ENCODE results near the gene PRPF6. TPM values are rescaled to one million over a fixed set of nuclear protein-coding genes. Genes with fewer than 3 reads are reported as not detected.

PRPF6 gene
- total and polyA plus RNA-seq, 2 of the 13 experiments (the other 11 are each of a cell fraction or from before 2014, with no cell fraction given): 63.7 to 101 TPM

GRCh38 chr20:64040231-64041039 lies 59.5 kb downstream of the PRPF6 start (continued):
- no peak for TF ChIP-seq ZBTB2 (CRISPR knock-in tag; IDR thresholded peaks at IDR 0.05; ENCODE audit: low read depth)
- peak; percentile 15; the same call in 1 of the 2 replicates for TF ChIP-seq CREM (IDR thresholded peaks at IDR 0.05)
- TF ChIP-seq CREM (CRISPR knock-in tag; IDR thresholded peaks at IDR 0.05): no peak
- no peak; the same call in 1 of the 2 replicates for TF ChIP-seq PHF8 (CRISPR knock-in tag; IDR thresholded peaks at IDR 0.05)
- no peak for TF ChIP-seq SETDB1 (CRISPR knock-in tag; IDR thresholded peaks at IDR 0.05; ENCODE audit: borderline replicate concordance)
- TF ChIP-seq ZNF552 (CRISPR knock-in tag; IDR thresholded peaks at IDR 0.05; ENCODE audit: borderline replicate concordance): 0 out of 2 replicates have a peak, but pooled peaks have one; percentile 47
- TF ChIP-seq ARID4A (CRISPR knock-in tag; IDR thresholded peaks at IDR 0.05; ENCODE audit: borderline replicate concordance): 0 out of 2 replicates have a peak, but pooled peaks have one; percentile 45
- no peak; the same call in 1 of the 2 replicates for TF ChIP-seq ZBTB20 (CRISPR knock-in tag; IDR thresholded peaks at IDR 0.05; ENCODE audit: borderline replicate concordance, low read depth)
- no peak for TF ChIP-seq ZNF337 (CRISPR knock-in tag; IDR thresholded peaks at IDR 0.05; ENCODE audit: borderline replicate concordance, low read depth)
- no peak for TF ChIP-seq ZNF383 (CRISPR knock-in tag; IDR thresholded peaks at IDR 0.05; ENCODE audit: borderline replicate concordance)
- no peak for TF ChIP-seq ZFP62 (CRISPR knock-in tag; IDR thresholded peaks at IDR 0.05)
- peak; percentile 79; the same call in 1 of the 2 replicates for TF ChIP-seq RXRA (CRISPR knock-in tag; IDR thresholded peaks at IDR 0.05)
- TF ChIP-seq ZNF639 (CRISPR knock-in tag; conservative IDR thresholded peaks at IDR 0.05): no peak
- no peak for TF ChIP-seq SRY (CRISPR knock-in tag; IDR thresholded peaks at IDR 0.05)
- TF ChIP-seq MIER3 (CRISPR knock-in tag; IDR thresholded peaks at IDR 0.05; ENCODE audit: borderline replicate concordance): no peak; the same call in 1 of the 2 replicates
- TF ChIP-seq FOXP4 (CRISPR knock-in tag; IDR thresholded peaks at IDR 0.05): peak; percentile 46
- 0 out of 2 replicates have a peak, but pooled peaks have one; percentile 17 for TF ChIP-seq ARHGAP35 (CRISPR knock-in tag; IDR thresholded peaks at IDR 0.05; ENCODE audit: borderline replicate concordance)
- TF ChIP-seq TIGD3 (CRISPR knock-in tag; IDR thresholded peaks at IDR 0.05; ENCODE audit: borderline replicate concordance): no peak

All from HepG2 (cell line).